HepG2 (cell line): ENCODE measurements around the gene MRPL27. TPM values are rescaled to one million over a fixed set of nuclear protein-coding genes. Genes with fewer than 3 reads are reported as not detected.
A peak's percentile ranks its signal among the peaks of the same experiment; 100 is the strongest.

ENCODE experiments used
- ADNP ChIP-seq: sonication (generic); formaldehyde crosslinking; IDR thresholded peaks from 2 replicates; pipeline ENCODE4 v1.4.0; 2020; ENCODE audit warnings: missing genetic modification reagents
- ATF4 ChIP-seq, 2 experiments: fragments of 450-650 bp in 1 of 2; sonication (generic) in 1 of 2; formaldehyde crosslinking; IDR thresholded peaks; 2 replicates each; pipeline versions ENCODE4 v1.5.0 to v1.8.0; 2020 to 2022; ENCODE audit warnings: mild to moderate bottlenecking in 1 of 2, missing genetic modification reagents in 1 of 2
- BCLAF1 ChIP-seq: fragments of 450-650 bp; IDR thresholded peaks from 2 replicates; pipeline ENCODE4 v1.6.1; 2017; ENCODE audit warnings: mild to moderate bottlenecking
- EEA1 ChIP-seq: sonication (generic); formaldehyde crosslinking; IDR thresholded peaks from 2 replicates; pipeline ENCODE4 v1.5.1; 2020; ENCODE audit warnings: mild to moderate bottlenecking, missing genetic modification reagents, borderline replicate concordance
- FOXC1 ChIP-seq: sonication (generic); formaldehyde crosslinking; IDR thresholded peaks from 2 replicates; pipeline ENCODE4 v1.8.0; 2022; ENCODE audit warnings: mild to moderate bottlenecking, missing genetic modification reagents, borderline replicate concordance
- GABPA ChIP-seq, 2 experiments: IDR thresholded peaks; 2 replicates each; pipeline ENCODE4 v1.6.1; 2011 to 2016; ENCODE audit warnings: low read depth in 2 of 2, low read length in 1 of 2, missing biosample characterization in 1 of 2, missing genetic modification characterization in 1 of 2
- GPBP1L1 ChIP-seq: sonication (generic); formaldehyde crosslinking; IDR thresholded peaks from 2 replicates; pipeline ENCODE4 v1.5.0; 2020; ENCODE audit warnings: mild to moderate bottlenecking, missing genetic modification reagents
- GTF3A ChIP-seq: sonication (generic); formaldehyde crosslinking; conservative IDR thresholded peaks from 2 replicates; pipeline ENCODE4 v1.4.0; 2020; ENCODE audit warnings: mild to moderate bottlenecking, missing genetic modification reagents
- HNRNPH1 ChIP-seq: fragments of 200-400 bp; formaldehyde crosslinking; optimal IDR thresholded peaks from 2 replicates; pipeline ENCODE3; 2017; ENCODE audit warnings: mild to moderate bottlenecking, low read depth, low read length
- JDP2 ChIP-seq: sonication (generic); formaldehyde crosslinking; IDR thresholded peaks from 2 replicates; pipeline ENCODE4 v1.8.1; 2022; ENCODE audit warnings: missing genetic modification reagents, borderline replicate concordance
- PCBP1 ChIP-seq: fragments of 200-400 bp; formaldehyde crosslinking; IDR thresholded peaks from 2 replicates; pipeline ENCODE4 v1.6.1; 2017; ENCODE audit warnings: mild to moderate bottlenecking, low read depth, low read length, borderline replicate concordance
- RORA ChIP-seq: sonication (generic); formaldehyde crosslinking; IDR thresholded peaks from 2 replicates; pipeline ENCODE4 v1.5.0; 2020; ENCODE audit warnings: mild to moderate bottlenecking, missing genetic modification reagents, moderate library complexity
- TRIM22 ChIP-seq: fragments of 450-650 bp; IDR thresholded peaks from 2 replicates; pipeline ENCODE4 v1.6.1; 2017
- YEATS4 ChIP-seq: sonication (generic); formaldehyde crosslinking; IDR thresholded peaks from 2 replicates; pipeline ENCODE4 v1.4.0; 2020; ENCODE audit warnings: missing genetic modification reagents, borderline replicate concordance
- ZFYVE20 ChIP-seq: sonication (generic); formaldehyde crosslinking; IDR thresholded peaks from 2 replicates; pipeline ENCODE4 v1.8.0; 2023; ENCODE audit warnings: low read depth, mild to moderate bottlenecking, moderate library complexity, missing genetic modification reagents, borderline replicate concordance
- ZHX1 ChIP-seq: sonication (generic); formaldehyde crosslinking; IDR thresholded peaks from 2 replicates; pipeline ENCODE4 v1.8.1; 2022; ENCODE audit warnings: low read depth, mild to moderate bottlenecking, missing genetic modification reagents
- ZNF251 ChIP-seq: sonication (generic); formaldehyde crosslinking; IDR thresholded peaks from 2 replicates; pipeline ENCODE4 v1.9.0; 2021; ENCODE audit warnings: mild to moderate bottlenecking, missing genetic modification reagents
- ZNF263 ChIP-seq: sonication (generic); formaldehyde crosslinking; IDR thresholded peaks from 2 replicates; pipeline ENCODE4 v1.4.0; 2020; ENCODE audit warnings: missing genetic modification reagents
- ZNF773 ChIP-seq: sonication (generic); formaldehyde crosslinking; IDR thresholded peaks from 2 replicates; pipeline ENCODE4 v1.4.0; 2020; ENCODE audit warnings: missing genetic modification reagents, borderline replicate concordance
- polyA plus RNA-seq, 8 experiments: library from polyadenylated mRNA; depleted of rRNA in 3 of 8; stranded (reverse) in 7 of 8; unstranded in 1 of 8; fragments of >200 nt; fragmentation: Illumina TruSeq in 4 of 8; extraction: Trizol in 4 of 8; gene quantifications; 2 replicates each; pipeline versions ENCODE4 v1.2.1 to v1.2.3, GENCODE V29; 2011 to 2016; ENCODE audit warnings: low read depth in 4 of 8, missing spikeins in 1 of 8, mixed read lengths in 1 of 8; ENCODE audit not compliant: insufficient read depth in 1 of 8
- total RNA-seq, 5 experiments: library from RNA; depleted of rRNA; stranded (reverse); fragments of >200 nt; fragmentation: Illumina TruSeq; extraction: Trizol; gene quantifications; 2 replicates each; pipeline ENCODE4 v1.2.3, GENCODE V29; 2016; ENCODE audit warnings: low read depth in 1 of 5

MRPL27 gene
- total and polyA plus RNA-seq, 2 of the 13 experiments (the other 11 are each of a cell fraction or from before 2014, with no cell fraction given) = 137 to 217 TPM

GRCh38 chr17:50346313-50347116 is 26.5 kb downstream of the MRPL27 start (continued):
- TF ChIP-seq GPBP1L1 (CRISPR knock-in tag) = no peak
- no peak for TF ChIP-seq ZNF773 (CRISPR knock-in tag)
- no peak for TF ChIP-seq ZFYVE20
- TF ChIP-seq PCBP1 = no peak
- no peak for TF ChIP-seq BCLAF1
- no peak for TF ChIP-seq ZNF263
- TF ChIP-seq HNRNPH1 = no peak
- TF ChIP-seq ADNP (CRISPR knock-in tag) = no peak
- TF ChIP-seq ATF4 (CRISPR knock-in tag; IDR thresholded peaks at IDR 0.05) = no peak
- no peak for TF ChIP-seq TRIM22
- TF ChIP-seq GABPA (IDR thresholded peaks at IDR 0.05; ENCODE audit: low read depth, low read length) = no peak
- TF ChIP-seq GABPA (CRISPR knock-in tag; IDR thresholded peaks at IDR 0.05; ENCODE audit: low read depth) = no peak
- 0 out of 2 replicates have a peak, but pooled peaks have one; percentile 2 for TF ChIP-seq JDP2 (CRISPR knock-in tag)
- TF ChIP-seq GTF3A (CRISPR knock-in tag) = no peak
- TF ChIP-seq RORA (CRISPR knock-in tag) = no peak
- no peak for TF ChIP-seq ZHX1 (CRISPR knock-in tag)
- TF ChIP-seq ZNF251 (CRISPR knock-in tag) = no peak
- TF ChIP-seq EEA1 (CRISPR knock-in tag) = 0 out of 2 replicates have a peak, but pooled peaks have one; percentile 67
- 0 out of 2 replicates have a peak, but pooled peaks have one; percentile 18 for TF ChIP-seq FOXC1 (CRISPR knock-in tag)
- peak; percentile 21 for TF ChIP-seq YEATS4
